ENCODE data around the gene PEX7.
"Not testable (repeated sequence)": the region's sequence is repeated elsewhere in the genome, so short reads cannot be mapped to it uniquely, and the experiment has no call there.

The PEX7 gene, protein sequence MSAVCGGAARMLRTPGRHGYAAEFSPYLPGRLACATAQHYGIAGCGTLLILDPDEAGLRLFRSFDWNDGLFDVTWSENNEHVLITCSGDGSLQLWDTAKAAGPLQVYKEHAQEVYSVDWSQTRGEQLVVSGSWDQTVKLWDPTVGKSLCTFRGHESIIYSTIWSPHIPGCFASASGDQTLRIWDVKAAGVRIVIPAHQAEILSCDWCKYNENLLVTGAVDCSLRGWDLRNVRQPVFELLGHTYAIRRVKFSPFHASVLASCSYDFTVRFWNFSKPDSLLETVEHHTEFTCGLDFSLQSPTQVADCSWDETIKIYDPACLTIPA

DNA sequence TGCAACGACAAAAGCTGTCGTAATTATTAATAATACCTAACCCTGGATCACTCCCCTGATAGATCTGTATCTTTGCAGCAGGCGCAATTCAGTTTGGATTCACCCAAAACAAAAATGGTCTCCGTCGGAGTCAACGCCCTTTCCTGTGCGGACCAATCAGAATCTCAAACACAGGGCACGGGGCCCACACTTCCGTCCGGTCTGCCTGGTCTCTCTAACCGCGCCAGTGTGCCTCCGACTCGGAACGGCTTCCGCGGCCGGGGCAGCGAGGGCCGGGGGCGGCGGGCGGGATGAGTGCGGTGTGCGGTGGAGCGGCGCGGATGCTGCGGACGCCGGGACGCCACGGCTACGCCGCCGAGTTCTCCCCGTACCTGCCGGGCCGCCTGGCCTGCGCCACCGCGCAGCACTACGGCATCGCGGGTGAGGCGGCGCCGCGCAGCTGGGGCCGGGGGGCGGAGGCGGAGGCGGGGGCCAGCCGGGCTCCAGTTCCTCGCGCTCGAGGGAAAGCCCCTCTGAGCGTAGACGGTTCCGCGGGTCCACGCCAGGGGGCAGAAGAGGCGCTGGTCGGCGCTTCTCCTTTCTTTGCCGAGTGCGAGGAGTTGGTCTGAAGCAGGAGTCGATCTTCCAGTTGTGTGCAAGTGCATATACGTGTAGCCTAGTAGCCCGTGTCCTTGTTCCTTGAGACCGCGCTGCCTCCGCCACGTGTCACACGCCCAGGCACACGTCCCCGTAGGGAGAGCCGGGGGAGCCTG lies at the start of gene PEX7:
Gene PEX7 (plus strand): TSS at position 217 of the 752 bp plus-strand sequence. CDS start 74 bp downstream, at position 291.
- DNase-seq (ENCODE audit: low spot score) = peak; percentile 93

DNA sequence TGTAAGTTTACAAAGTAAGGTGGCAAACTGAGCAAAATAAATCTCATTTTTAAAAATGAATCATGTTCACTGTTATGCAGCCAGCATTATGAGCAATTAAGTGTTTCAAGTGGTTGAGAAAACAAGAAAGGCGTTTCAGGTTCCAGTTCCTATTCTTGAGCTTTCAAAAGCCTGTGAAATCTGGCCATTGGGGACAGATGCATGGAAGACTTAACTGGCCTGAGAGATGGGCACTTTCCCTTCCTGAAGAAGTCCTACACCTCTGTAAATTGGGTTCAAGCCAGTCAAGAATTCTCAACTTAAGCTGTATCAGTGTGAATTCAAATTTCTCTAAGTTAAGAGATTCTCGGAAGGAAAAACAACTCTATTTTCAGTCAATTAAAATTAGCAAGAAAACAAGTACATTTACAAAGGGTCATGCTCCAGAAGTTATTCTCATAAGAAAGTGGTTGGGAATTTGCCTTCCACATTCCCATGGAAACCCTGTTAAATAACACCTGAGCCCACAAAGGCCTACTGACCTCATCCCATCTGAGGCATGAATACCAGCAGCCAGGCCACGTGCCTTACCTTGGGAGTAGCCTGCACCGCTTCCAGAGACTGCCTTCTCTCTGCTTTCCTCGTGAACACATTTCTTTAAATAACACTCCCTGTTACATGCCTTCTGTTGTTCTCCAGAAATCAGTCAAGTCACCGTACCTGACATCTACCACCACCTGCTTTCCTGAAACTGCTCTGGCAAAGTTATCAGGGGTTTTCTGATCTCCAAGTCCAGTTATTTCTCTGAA lies 49.5 kb upstream of the PEX7 start:
- no peak for DNase-seq (ENCODE audit: low spot score)

DNA sequence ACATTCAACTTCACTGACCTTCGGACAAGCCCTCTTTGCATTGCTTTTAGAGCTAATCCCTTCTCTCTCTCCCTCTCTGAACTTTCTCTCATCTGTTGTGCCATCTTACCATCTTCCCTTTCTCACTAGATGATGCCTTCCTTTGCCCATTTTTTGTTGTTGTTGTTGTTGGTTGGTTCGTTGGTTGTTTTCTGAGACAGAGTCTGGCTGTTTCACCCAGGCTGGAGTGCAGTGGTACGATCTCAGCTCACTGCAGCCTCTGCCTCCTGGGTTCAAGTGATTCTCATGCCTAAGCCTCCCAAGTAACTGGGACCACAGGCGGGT lies 49.0 kb upstream of the PEX7 start:
- no peak for DNase-seq (ENCODE audit: low spot score)

DNA sequence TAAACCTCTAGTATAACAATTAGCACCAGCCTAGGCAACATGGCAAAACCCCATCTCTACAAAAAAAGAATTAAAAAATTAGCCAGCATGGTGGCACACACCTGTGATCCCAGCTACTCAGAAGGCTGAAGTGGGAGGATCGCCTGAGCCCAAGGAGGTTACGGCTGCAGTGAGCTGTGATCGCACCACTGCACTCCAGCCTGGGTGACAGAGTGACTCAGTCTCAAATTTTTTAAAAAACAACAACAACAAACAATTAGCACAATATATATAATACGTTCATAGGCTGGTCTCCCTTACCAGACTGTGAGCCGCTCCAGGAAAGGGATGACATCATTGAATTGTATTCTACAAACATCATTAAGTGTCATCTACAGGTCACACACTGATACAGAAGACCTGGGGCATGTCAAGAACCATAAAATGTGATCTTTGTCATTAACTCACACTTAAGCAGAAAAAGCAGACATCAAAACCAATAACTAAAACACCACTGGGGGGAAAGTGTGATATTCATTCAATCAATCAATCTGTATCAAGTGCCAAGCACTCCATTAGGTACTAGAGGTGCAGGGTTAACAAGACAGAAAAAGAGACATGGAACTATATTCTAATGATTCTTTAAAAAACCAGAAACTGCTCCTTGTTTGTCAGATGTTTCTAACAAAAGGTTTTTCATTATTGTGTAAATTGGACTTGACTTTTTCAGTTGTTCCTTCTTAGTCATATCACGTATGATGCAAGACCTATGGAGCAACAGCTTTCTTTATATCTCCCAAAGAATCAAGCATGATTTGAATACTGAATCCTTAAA lies 48.0 kb upstream of the PEX7 start:
- no peak for DNase-seq (ENCODE audit: low spot score)

DNA sequence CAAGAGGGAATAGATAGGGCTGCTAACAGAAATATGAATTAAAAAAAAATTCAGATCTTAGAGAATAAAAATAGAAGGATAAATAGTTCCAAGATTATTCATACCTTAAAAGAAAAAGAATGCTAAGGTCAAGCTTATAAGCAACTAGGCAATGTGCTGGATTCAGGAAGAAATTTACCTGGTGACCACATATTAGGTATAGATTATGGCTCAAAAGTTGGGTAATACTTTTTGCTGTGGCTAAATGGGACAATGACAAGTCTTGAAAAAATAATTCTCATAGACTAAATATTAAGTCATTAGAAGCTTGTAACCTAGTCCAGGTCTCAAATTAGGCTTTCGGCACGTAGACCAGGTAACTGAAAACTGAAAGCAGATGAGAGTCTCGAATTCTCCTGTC lies 47.3 kb upstream of the PEX7 start:
- no peak for DNase-seq (ENCODE audit: low spot score)

GRCh38 chr6:136775548-136775947 lies 46.8 kb upstream of the PEX7 start:
- no peak for DNase-seq (ENCODE audit: low spot score)

- no peak for DNase-seq (ENCODE audit: low spot score)
Measured at GRCh38 chr6:136777651-136778050, 44.7 kb upstream of the PEX7 start.

DNA sequence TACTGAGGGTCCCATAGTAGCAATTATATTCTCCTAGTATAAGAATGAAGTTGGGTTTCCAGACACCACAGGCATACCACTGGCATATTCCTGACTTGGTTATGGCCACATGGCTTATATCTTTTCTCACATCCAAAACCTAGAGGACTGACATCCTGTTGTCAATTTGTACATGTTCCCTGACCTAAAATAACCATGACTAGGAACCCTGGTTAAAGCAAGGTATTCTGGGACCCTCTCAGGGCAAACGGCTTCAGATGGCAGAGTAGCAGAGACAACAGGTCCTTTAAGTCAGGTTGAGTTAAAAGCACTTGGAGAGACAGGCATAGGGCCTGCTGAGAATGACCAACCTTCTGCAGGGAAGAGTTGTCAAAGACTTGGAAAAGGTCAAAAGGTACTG lies 42.7 kb upstream of the PEX7 start:
- DNase-seq (ENCODE audit: low spot score) = no peak

DNA sequence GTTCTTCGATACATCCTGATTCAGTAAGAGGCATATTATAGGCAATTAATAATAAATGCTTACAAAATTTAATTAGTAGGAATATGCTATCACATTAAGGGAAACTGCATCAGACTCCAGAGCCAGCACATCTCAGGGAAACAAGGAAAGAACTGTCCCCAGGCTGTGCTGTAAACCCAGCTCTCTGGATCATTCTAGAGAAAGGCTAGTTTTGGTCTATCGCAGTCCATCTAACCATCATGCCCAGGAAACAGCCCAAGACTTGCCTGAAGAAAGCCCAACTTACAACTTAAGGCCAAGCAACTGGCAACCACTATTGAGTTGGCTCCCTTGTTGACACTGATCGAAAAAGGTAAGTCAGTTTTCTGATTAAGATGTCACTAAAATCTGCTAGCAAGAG lies 41.4 kb upstream of the PEX7 start:
- no peak for DNase-seq (ENCODE audit: low spot score)

DNA sequence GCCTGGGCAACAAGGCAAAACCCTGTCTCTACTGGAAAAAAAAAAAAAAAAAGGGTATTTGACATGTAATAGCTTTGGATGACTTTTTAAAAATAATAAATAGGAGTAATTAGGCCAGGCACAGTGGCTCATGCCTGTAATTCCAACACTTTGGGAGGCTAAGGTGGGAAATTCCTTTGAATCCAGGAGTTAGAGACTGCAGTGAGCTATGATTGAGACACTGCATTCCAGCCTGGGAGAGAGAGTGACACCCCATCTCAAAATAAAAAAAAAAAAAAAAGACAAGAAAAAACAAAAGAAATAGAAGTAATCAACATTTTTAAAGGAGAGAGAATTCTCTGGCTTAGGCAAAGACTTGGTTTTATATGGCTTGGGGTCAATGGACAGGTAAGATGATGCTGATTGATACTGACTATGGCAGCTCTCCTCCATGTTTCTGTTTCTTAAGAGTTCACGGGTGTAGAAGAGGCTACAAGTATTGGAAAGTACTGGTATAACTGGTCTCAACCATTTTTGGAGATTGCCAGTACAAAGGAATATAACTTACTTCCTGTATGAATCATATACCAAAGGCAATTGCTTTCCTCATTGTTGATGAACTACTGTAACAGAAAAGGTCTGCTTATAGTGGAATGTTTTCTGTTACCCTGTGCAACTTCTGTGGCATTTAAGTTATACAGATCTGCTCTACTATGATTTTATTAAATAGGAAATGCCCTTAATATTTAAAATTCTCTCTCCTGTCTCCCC lies 40.2 kb upstream of the PEX7 start:
- DNase-seq (ENCODE audit: low spot score) = peak; percentile 43

DNA sequence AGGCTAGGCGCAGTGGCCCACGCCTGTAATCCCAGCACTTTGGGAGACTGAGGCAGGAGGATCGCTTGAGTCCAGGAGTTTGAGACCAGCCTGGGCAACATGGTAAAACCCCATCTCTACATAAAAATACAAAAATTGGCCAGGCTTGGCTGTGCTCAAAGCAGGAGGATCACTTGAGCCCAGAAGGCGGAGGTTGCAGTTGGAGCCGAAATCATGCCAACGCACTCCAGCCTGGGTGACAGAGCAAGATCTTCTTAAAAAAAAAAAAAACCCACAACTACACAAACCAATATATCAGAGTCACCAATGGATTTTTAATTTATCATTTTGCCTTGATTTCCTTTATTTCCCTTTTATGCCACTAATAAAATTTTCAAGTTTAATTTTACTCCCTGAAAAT lies 39.4 kb upstream of the PEX7 start:
- DNase-seq (ENCODE audit: low spot score) = no peak

DNA sequence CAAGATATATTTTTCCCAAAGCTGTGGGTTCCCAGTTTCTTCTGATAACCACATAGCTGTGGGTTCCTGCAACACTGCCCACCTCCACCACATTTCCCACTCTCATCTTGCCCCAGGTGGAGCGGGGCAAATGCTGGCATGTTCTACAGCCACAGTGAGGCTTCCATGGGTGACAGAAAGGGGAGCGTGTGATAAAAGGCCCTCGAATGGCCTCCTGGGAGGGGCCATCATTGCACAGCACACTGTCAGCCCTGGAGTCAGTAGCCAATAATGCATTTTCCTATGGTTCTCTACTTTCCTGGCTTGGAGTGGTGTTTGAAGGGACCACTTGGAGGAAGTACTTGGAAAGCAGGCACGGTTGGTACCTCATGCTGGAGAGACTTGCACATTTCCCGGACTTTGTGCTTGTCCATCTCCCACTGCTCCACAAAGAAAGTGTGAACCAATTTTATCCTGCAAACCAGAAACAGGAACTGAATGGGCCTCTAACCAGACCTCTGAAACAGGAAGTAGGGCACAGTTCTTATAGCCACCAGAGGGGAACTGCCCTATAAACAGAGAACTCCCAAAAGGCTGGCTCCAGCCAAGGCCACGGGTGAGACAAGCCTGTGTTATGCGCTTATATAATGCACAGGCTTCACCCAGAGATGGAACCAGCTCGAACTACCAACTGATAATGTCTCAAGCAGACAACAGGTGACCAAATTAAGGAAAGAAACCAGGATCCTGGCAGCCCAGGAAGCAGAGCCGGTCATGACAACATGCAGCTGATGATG lies 38.7 kb upstream of the PEX7 start:
- no peak for DNase-seq (ENCODE audit: low spot score)

GRCh38 chr6:136784271-136784664 lies 38.1 kb upstream of the PEX7 start:
- DNase-seq (ENCODE audit: low spot score) = no peak

DNA sequence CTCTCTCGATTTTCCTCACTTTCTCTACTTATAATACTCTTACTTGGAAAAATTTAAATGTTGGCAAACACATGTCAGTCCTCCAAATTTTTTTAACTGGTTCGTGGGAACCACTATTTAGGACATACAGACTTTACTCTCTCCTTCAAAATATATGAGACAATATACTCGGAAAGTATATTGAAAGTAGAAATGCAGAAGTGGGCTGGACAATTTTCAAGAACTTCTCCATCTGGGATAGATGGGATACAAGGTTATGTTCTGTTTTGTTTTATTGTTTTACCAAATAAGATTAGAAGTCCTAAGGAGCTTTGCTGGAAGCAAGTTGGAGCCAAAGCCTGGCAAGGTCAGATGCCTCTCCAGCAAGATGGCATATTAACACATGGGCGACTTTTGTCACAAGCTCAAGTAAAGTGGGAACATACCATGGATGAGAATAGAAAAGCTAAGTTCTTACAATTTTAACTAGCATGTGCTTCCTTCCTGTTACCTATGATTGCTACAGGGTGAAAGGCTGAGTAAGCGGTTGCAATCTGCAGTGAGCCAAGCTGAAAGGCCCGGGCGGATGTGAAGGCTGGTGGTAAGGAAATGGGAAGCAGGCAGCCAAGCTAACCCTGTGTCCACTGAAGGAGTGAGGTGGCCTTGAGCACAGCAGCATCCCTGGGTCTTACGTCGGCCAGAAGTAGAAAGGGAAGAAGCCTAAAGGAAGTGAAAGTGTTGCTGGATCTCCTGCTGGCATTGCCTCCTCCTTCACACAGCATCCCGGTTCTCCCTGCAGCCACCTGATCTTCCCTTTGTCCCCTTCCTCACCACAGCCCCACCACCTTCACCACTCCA lies 37.3 kb upstream of the PEX7 start:
- DNase-seq (ENCODE audit: low spot score) = peak; percentile 60

GRCh38 chr6:136786658-136787057 lies 35.7 kb upstream of the PEX7 start:
- no peak for DNase-seq (ENCODE audit: low spot score)

GRCh38 chr6:136787726-136788068 lies 34.7 kb upstream of the PEX7 start:
- no peak for DNase-seq (ENCODE audit: low spot score)

DNA sequence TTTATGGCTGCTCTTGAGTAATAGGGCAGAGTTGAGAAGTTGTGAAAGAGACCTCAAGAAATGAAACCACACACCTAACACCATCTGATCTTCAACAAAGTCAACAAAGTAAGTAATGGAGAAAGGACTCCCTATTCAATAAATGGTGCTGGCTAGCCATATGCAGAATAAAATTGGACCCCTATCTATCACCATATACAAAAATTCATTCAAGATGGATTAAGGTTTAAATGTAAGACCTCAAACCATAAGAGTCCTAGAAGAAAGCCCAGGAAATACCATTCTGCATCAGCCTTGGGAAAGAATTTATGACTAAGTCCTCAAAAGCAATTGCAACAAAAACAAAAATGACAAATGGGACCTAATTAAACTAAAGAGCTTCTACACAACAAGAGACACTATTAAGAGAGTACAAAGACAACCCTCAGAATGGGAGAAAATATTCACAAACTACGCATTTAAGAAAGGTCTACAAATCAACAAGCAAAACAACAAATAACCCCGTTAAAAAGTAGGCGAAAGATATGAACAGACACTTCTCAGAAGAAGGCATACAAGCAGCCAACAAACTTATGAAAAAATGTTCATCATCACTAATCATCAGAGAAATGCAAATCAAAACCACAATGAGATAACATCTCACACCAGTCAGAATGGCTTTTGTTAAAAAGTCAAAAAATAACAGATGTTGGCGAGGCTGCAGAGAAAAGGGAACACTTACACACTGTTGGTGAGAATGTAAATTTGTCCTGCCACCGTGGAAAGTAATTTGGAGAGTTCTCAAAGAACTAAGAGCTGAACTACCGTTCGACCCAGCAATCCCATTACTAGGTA lies 34.1 kb upstream of the PEX7 start:
- peak; percentile 55 for DNase-seq (ENCODE audit: low spot score)

- DNase-seq (ENCODE audit: low spot score) = not testable (repeated sequence)
Measured at GRCh38 chr6:136789440-136789839, 33.0 kb upstream of the PEX7 start.

All from activated CD4-positive, alpha-beta T cell treated with anti-CD3 and anti-CD28 coated beads, Interleukin-2, Interleukin-4, amounts not matched to agents 100 ng/mL and 50 ng/mL, durations not matched to agents 16 hours and 8 hours (primary cell).